ENCODE measurements around the gene AMMECR1L.
A peak's percentile ranks its signal among the peaks of the same experiment; 100 is the strongest.
"Not testable (repeated sequence)": the region's sequence is repeated elsewhere in the genome, so short reads cannot be mapped to it uniquely, and the experiment has no call there.

AMMECR1L gene

GRCh38 chr2:127885780-127886592 is at the start of gene AMMECR1L:
TSS of gene AMMECR1L (minus strand) at chr2:127885956. CDS start at chr2:127874234, 11,722 bp downstream.
- DNase-seq = peak in 49 of 51 donors; percentile 5 to 84 (median 60)

- no peak for DNase-seq
Measured at GRCh38 chr2:127935337-127935736, 49.6 kb upstream of the AMMECR1L start.

GRCh38 chr2:127932199-127932876 is 46.6 kb upstream of the AMMECR1L start:
- no peak for DNase-seq

GRCh38 chr2:127929449-127929848 is 43.7 kb upstream of the AMMECR1L start:
- DNase-seq = no peak

- no peak for DNase-seq
Measured at GRCh38 chr2:127927384-127927783, 41.6 kb upstream of the AMMECR1L start.

GRCh38 chr2:127917916-127918315 is 32.2 kb upstream of the AMMECR1L start:
- no peak for DNase-seq

GRCh38 chr2:127913808-127914457 is 28.2 kb upstream of the AMMECR1L start:
- no peak for DNase-seq

GRCh38 chr2:127911737-127912136 is 26.0 kb upstream of the AMMECR1L start:
- no peak for DNase-seq

GRCh38 chr2:127910415-127910814 is 24.7 kb upstream of the AMMECR1L start:
- DNase-seq = no peak

- DNase-seq = no peak
Measured at GRCh38 chr2:127909019-127909418, 23.3 kb upstream of the AMMECR1L start.

- DNase-seq = not testable (repeated sequence)
Measured at GRCh38 chr2:127907733-127908400, 22.1 kb upstream of the AMMECR1L start.

- no peak for DNase-seq
Measured at GRCh38 chr2:127906206-127906926, 20.6 kb upstream of the AMMECR1L start.

GRCh38 chr2:127901339-127902056 is 15.7 kb upstream of the AMMECR1L start:
- peak in 32 of 51 donors; percentile 4 to 75 (median 39) for DNase-seq

GRCh38 chr2:127897531-127898211 is 11.9 kb upstream of the AMMECR1L start:
- DNase-seq = no peak

GRCh38 chr2:127893494-127893893 is 7.7 kb upstream of the AMMECR1L start:
- DNase-seq = no peak

- DNase-seq = no peak
Measured at GRCh38 chr2:127893033-127893432, 7.3 kb upstream of the AMMECR1L start.

GRCh38 chr2:127891811-127892210 is 6.1 kb upstream of the AMMECR1L start:
- DNase-seq = no peak

- not testable (repeated sequence) for DNase-seq
Measured at GRCh38 chr2:127890756-127891155, 5.0 kb upstream of the AMMECR1L start.

GRCh38 chr2:127888772-127889171 is 3.0 kb upstream of the AMMECR1L start:
- no peak for DNase-seq

GRCh38 chr2:127887776-127888130 is 2.0 kb upstream of the AMMECR1L start:
- DNase-seq = no peak
